ENCODE results near the gene DNAJC4. TPM values are rescaled to one million over a fixed set of nuclear protein-coding genes. Genes with fewer than 3 reads are reported as not detected.

Gene DNAJC4
- total and polyA plus RNA-seq, 2 of the 8 experiments (the other 6 are each of a cell fraction or from before 2014, with no cell fraction given): 14.6 to 31.0 TPM

GRCh38 chr11:64262271-64263002 lies 32.1 kb downstream of the DNAJC4 start (continued):
- TF ChIP-seq CHD7 (IDR thresholded peaks at IDR 0.05; ENCODE audit: insufficient replicate concordance, low read length) (no peak), CHD2 (IDR thresholded peaks at IDR 0.05; ENCODE audit: low read length) (no peak), CBX5 (IDR thresholded peaks at IDR 0.05; ENCODE audit: low read depth, low read length) (no peak), HDAC2 (IDR thresholded peaks at IDR 0.05; ENCODE audit: borderline replicate concordance in 1 of 2, low read depth in 2 of 2, low read length in 2 of 2) (no peak), CEBPB (IDR thresholded peaks at IDR 0.05; ENCODE audit: low read depth, low read length) (no peak), TCF12 (IDR thresholded peaks at IDR 0.05; ENCODE audit: low read depth, low read length) (no peak), SIN3A (conservative IDR thresholded peaks at IDR 0.05 in 1 of 2, IDR thresholded peaks at IDR 0.05 in 1 of 2; ENCODE audit: low read depth in 1 of 2, low read length in 2 of 2) (no peak), SIRT6 (IDR thresholded peaks at IDR 0.05; ENCODE audit: low read length) (no peak), SIX5 (IDR thresholded peaks at IDR 0.05; ENCODE audit: low read depth, low read length) (no peak), FOSL1 (IDR thresholded peaks at IDR 0.05; ENCODE audit: insufficient read depth, low read depth, low read length) (no peak), KDM1A (IDR thresholded peaks at IDR 0.05; ENCODE audit: borderline replicate concordance, low read length) (no peak)

Measured in H1 (cell line).